Immature natural killer cell (primary cell): ENCODE measurements around the gene DHX34. TPM values are rescaled to one million over a fixed set of nuclear protein-coding genes. Genes with fewer than 3 reads are reported as not detected.
"Not testable (repeated sequence)": the region's sequence is repeated elsewhere in the genome, so short reads cannot be mapped to it uniquely, and the experiment has no call there.

ENCODE experiments used
- DNase-seq, 3 donors: peaks; one replicate each; pipeline ENCODE4 v3.0.0; 2022; ENCODE audit warnings: mixed read lengths in 1 of 3
- H3K27ac Mint-ChIP-seq, 6 donors: one replicate each; pipeline ENCODE4 v1.8.0; 2020; ENCODE audit warnings: mixed read lengths in 6 of 6, mild to moderate bottlenecking in 5 of 6, inconsistent platforms in 4 of 6, moderate library complexity in 3 of 6
- H3K27me3 Mint-ChIP-seq, 3 donors: one replicate each; pipeline ENCODE4 v1.8.0; 2020 to 2021; ENCODE audit warnings: low read depth in 3 of 3, mild to moderate bottlenecking in 3 of 3, mixed read lengths in 3 of 3, moderate library complexity in 3 of 3, inconsistent platforms in 1 of 3
- H3K36me3 Mint-ChIP-seq, 3 donors: one replicate each; pipeline ENCODE4 v1.8.0; 2020; ENCODE audit warnings: mixed read lengths in 3 of 3, inconsistent platforms in 2 of 3, mild to moderate bottlenecking in 2 of 3
- H3K4me1 Mint-ChIP-seq, 2 donors: one replicate each; pipeline ENCODE4 v1.8.0; 2020; ENCODE audit warnings: inconsistent platforms in 2 of 2, mild to moderate bottlenecking in 2 of 2, mixed read lengths in 2 of 2, moderate library complexity in 1 of 2
- H3K4me3 Mint-ChIP-seq, 5 donors: one replicate each; pipeline ENCODE4 v1.8.0; 2020; ENCODE audit warnings: mild to moderate bottlenecking in 5 of 5, mixed read lengths in 5 of 5, inconsistent platforms in 3 of 5, moderate library complexity in 3 of 5
- H3K9me3 Mint-ChIP-seq, 6 donors: one replicate each; pipeline ENCODE4 v1.8.0; 2020; ENCODE audit warnings: mild to moderate bottlenecking in 6 of 6, mixed read lengths in 6 of 6, inconsistent platforms in 4 of 6, moderate library complexity in 3 of 6
- polyA plus RNA-seq, 3 donors: library from polyadenylated mRNA; unstranded; fragments of 300-500 nt; fragmentation: Illumina TruSeq; gene quantifications; one replicate each; pipeline ENCODE4 v1.2.3, GENCODE V29; 2021

DHX34 gene
- polyA plus RNA-seq, 3 donors from 2014 or later, result 3.2 to 9.7 (median 5.2) TPM

GRCh38 chr19:47336765-47337718, 12.1 kb upstream of the DHX34 start:
- DNase-seq, result peak; percentile 42 to 57 (median 43)
- Mint-ChIP-seq H3K27ac (peak overlapping the region; percentile 87 to 94 (median 91)), H3K4me1 (peaks cover 26 to 30% of the 10 kb centered on the region in 2 donors), H3K4me3 (peak overlapping the region; percentile 67 to 78 (median 71))
- not testable (repeated sequence) for H3K9me3 Mint-ChIP-seq, H3K27me3 Mint-ChIP-seq, H3K36me3 Mint-ChIP-seq

GRCh38 chr19:47339196-47339880, 9.8 kb upstream of the DHX34 start:
- H3K27me3 Mint-ChIP-seq, result peaks cover 0 to 5% (median 2%) of the 10 kb centered on the region in 3 donors

GRCh38 chr19:47340477-47341208, 8.5 kb upstream of the DHX34 start:
- no peak for DNase-seq
- H3K27ac Mint-ChIP-seq, result no peak overlapping the region
- peaks cover 19 to 22% of the 10 kb centered on the region in 2 donors for H3K4me1 Mint-ChIP-seq
- peaks cover 0 to 4% (median 4%) of the 10 kb centered on the region in 3 donors for H3K36me3 Mint-ChIP-seq
- peaks cover 0 to 2% (median 0%) of the 10 kb centered on the region in 6 donors for H3K9me3 Mint-ChIP-seq
- H3K4me3 Mint-ChIP-seq, result no peak overlapping the region
- H3K27me3 Mint-ChIP-seq, result peaks cover 0 to 4% (median 2%) of the 10 kb centered on the region in 3 donors

More at GRCh38 chr19:47339196-47339880, 9.8 kb upstream of the DHX34 start:
- Mint-ChIP-seq H3K36me3 (peaks cover 0 to 4% (median 4%) of the 10 kb centered on the region in 3 donors), H3K4me1 (peaks cover 26 to 30% of the 10 kb centered on the region in 2 donors), H3K9me3 (peaks cover 0 to 5% (median under 1%) of the 10 kb centered on the region in 6 donors), H3K27ac (peak overlapping the region in 4 of 6 donors; percentile 24 to 67 (median 46)), H3K4me3 (no peak overlapping the region)
- DNase-seq, result no peak

GRCh38 chr19:47341734-47342133, 7.4 kb upstream of the DHX34 start:
- Mint-ChIP-seq H3K4me1 (peaks cover 9 to 11% of the 10 kb centered on the region in 2 donors), H3K36me3 (peaks cover 0 to 4% (median 4%) of the 10 kb centered on the region in 3 donors), H3K4me3 (no peak overlapping the region), H3K27me3 (peaks cover 0 to 4% (median 2%) of the 10 kb centered on the region in 3 donors), H3K9me3 (no peaks in the 10 kb centered on the region), H3K27ac (peak overlapping the region in 2 of 6 donors; percentile 46 to 75)
- no peak for DNase-seq

- DNase-seq, result no peak
Observed at GRCh38 chr19:47343194-47343802, 5.8 kb upstream of the DHX34 start.

GRCh38 chr19:47344425-47344824, 4.7 kb upstream of the DHX34 start:
- Mint-ChIP-seq H3K36me3 (peaks cover 0 to 7% (median 4%) of the 10 kb centered on the region in 3 donors), H3K4me3 (no peak overlapping the region), H3K27me3 (peaks cover 9 to 13% (median 10%) of the 10 kb centered on the region in 3 donors), H3K27ac (no peak overlapping the region), H3K9me3 (no peaks in the 10 kb centered on the region), H3K4me1 (peaks cover 11 to 12% of the 10 kb centered on the region in 2 donors)
- no peak for DNase-seq

More at GRCh38 chr19:47343194-47343802, 5.8 kb upstream of the DHX34 start:
- H3K27ac Mint-ChIP-seq, result peak overlapping the region in 1 of 6 donors; percentile 49
- H3K9me3 Mint-ChIP-seq, result no peaks in the 10 kb centered on the region
- peaks cover 0 to 4% (median 4%) of the 10 kb centered on the region in 3 donors for H3K36me3 Mint-ChIP-seq
- H3K4me3 Mint-ChIP-seq, result no peak overlapping the region
- H3K4me1 Mint-ChIP-seq, result peaks cover 0 to under 1% of the 10 kb centered on the region in 2 donors
- peaks cover 0 to 4% (median 2%) of the 10 kb centered on the region in 3 donors for H3K27me3 Mint-ChIP-seq

- H3K36me3 Mint-ChIP-seq, H3K9me3 Mint-ChIP-seq, DNase-seq, H3K4me3 Mint-ChIP-seq, H3K27ac Mint-ChIP-seq: not testable (repeated sequence)
- H3K27me3 Mint-ChIP-seq, result peaks cover 13 to 17% (median 16%) of the 10 kb centered on the region in 3 donors
- H3K4me1 Mint-ChIP-seq, result peaks cover 23 to 28% of the 10 kb centered on the region in 2 donors
Observed at GRCh38 chr19:47346024-47346423, 3.1 kb upstream of the DHX34 start.

GRCh38 chr19:47350630-47351029, 1.5 kb downstream of the DHX34 start:
- Mint-ChIP-seq H3K27ac (peak overlapping the region in 5 of 6 donors; percentile 35 to 72 (median 51)), H3K4me1 (peaks cover 36 to 45% of the 10 kb centered on the region in 2 donors), H3K27me3 (peaks cover 11 to 16% (median 14%) of the 10 kb centered on the region in 3 donors), H3K4me3 (peak overlapping the region; percentile 49 to 79 (median 64)), H3K36me3 (peaks cover 5 to 22% (median 17%) of the 10 kb centered on the region in 3 donors), H3K9me3 (no peaks in the 10 kb centered on the region)
- DNase-seq, result no peak

GRCh38 chr19:47351548-47351947, 2.4 kb downstream of the DHX34 start:
- H3K4me3 Mint-ChIP-seq, result peak overlapping the region in 4 of 5 donors; percentile 25 to 59 (median 36)
- no peak for DNase-seq
- H3K27me3 Mint-ChIP-seq, result peaks cover 11 to 16% (median 14%) of the 10 kb centered on the region in 3 donors
- H3K36me3 Mint-ChIP-seq, result peaks cover 9 to 30% (median 24%) of the 10 kb centered on the region in 3 donors
- H3K4me1 Mint-ChIP-seq, result peaks cover 36 to 45% of the 10 kb centered on the region in 2 donors
- H3K9me3 Mint-ChIP-seq, result no peaks in the 10 kb centered on the region
- peak overlapping the region in 4 of 6 donors; percentile 49 to 74 (median 65) for H3K27ac Mint-ChIP-seq

GRCh38 chr19:47352095-47352494, 3.0 kb downstream of the DHX34 start:
- Mint-ChIP-seq H3K36me3 (peaks cover 9 to 34% (median 26%) of the 10 kb centered on the region in 3 donors), H3K27ac (peak overlapping the region in 5 of 6 donors; percentile 36 to 69 (median 49)), H3K27me3 (peaks cover 11 to 16% (median 14%) of the 10 kb centered on the region in 3 donors), H3K4me3 (peak overlapping the region in 1 of 5 donors; percentile 59), H3K9me3 (no peaks in the 10 kb centered on the region), H3K4me1 (peaks cover 36 to 45% of the 10 kb centered on the region in 2 donors)
- DNase-seq, result no peak

GRCh38 chr19:47353307-47353712, 4.2 kb downstream of the DHX34 start:
- DNase-seq, result no peak

GRCh38 chr19:47356900-47357299, 7.8 kb downstream of the DHX34 start:
- peaks cover 9% of the 10 kb centered on the region in 2 donors for H3K4me1 Mint-ChIP-seq
- peaks cover 0 to 1% (median 0%) of the 10 kb centered on the region in 3 donors for H3K27me3 Mint-ChIP-seq
- no peak for DNase-seq
- H3K36me3 Mint-ChIP-seq, result peaks cover 28 to 64% (median 45%) of the 10 kb centered on the region in 3 donors
- H3K9me3 Mint-ChIP-seq, result no peaks in the 10 kb centered on the region
- H3K4me3 Mint-ChIP-seq, result no peak overlapping the region
- no peak overlapping the region for H3K27ac Mint-ChIP-seq

More at GRCh38 chr19:47353307-47353712, 4.2 kb downstream of the DHX34 start:
- Mint-ChIP-seq H3K27ac (no peak overlapping the region), H3K4me3 (no peak overlapping the region), H3K4me1 (peaks cover 36 to 44% of the 10 kb centered on the region in 2 donors), H3K27me3 (peaks cover 11 to 16% (median 13%) of the 10 kb centered on the region in 3 donors), H3K9me3 (no peaks in the 10 kb centered on the region), H3K36me3 (peaks cover 21 to 46% (median 34%) of the 10 kb centered on the region in 3 donors)
